NB4 (cell line): ENCODE measurements around the gene MED8.

Experiments used
- DNase-seq: peaks from one replicate; pipeline ENCODE4 v3.0.0; 2010; ENCODE audit warnings: low read depth
- H3K4me3 ChIP-seq: one replicate; pipeline ENCODE4 v1.5.1; 2011; ENCODE audit warnings: mild to moderate bottlenecking, low read depth, low read length, moderate library complexity
- MYC ChIP-seq: IDR thresholded peaks from 2 replicates; pipeline ENCODE4 v1.6.1; 2011; ENCODE audit warnings: low read depth, low read length
- POLR2A ChIP-seq: IDR thresholded peaks from 2 replicates; pipeline ENCODE4 v1.6.1; 2011; ENCODE audit warnings: mild to moderate bottlenecking; ENCODE audit not compliant: insufficient read length; ENCODE audit errors: extremely low read depth
- TF ChIP-seq, protein P1 (sequence below): IDR thresholded peaks from one replicate; pipeline ENCODE4 v1.5.1; 2012; ENCODE audit warnings: low read depth, low read length
- TF ChIP-seq, protein P2 (sequence below): IDR thresholded peaks from 2 replicates; pipeline ENCODE4 v1.6.1; 2011; ENCODE audit warnings: low read depth, low read length

Gene MED8

DNA sequence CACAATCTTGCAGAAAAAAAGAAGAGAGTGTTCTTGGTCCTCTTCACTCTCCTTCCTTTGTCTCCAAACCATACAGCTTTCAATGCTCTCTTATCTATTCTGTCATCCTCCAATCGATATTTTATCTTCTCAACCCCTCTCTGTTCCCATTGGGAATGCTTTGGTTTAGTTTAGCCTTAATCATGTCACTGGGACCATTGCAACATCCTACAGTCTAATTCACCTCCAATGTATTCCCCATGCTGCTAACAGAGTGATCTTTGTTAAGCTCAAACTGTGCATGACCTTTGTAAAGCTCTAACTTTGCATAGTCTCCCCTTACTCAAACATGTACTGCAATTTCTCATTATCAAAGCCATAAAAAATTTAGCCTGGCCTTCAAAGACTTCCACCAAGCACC is 49.0 kb downstream of the MED8 start:
- H3K4me3 ChIP-seq, result no peak overlapping the region
- no peak for DNase-seq
- TF ChIP-seq, protein P1, sequence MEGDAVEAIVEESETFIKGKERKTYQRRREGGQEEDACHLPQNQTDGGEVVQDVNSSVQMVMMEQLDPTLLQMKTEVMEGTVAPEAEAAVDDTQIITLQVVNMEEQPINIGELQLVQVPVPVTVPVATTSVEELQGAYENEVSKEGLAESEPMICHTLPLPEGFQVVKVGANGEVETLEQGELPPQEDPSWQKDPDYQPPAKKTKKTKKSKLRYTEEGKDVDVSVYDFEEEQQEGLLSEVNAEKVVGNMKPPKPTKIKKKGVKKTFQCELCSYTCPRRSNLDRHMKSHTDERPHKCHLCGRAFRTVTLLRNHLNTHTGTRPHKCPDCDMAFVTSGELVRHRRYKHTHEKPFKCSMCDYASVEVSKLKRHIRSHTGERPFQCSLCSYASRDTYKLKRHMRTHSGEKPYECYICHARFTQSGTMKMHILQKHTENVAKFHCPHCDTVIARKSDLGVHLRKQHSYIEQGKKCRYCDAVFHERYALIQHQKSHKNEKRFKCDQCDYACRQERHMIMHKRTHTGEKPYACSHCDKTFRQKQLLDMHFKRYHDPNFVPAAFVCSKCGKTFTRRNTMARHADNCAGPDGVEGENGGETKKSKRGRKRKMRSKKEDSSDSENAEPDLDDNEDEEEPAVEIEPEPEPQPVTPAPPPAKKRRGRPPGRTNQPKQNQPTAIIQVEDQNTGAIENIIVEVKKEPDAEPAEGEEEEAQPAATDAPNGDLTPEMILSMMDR, result no peak
- TF ChIP-seq MYC (no peak), POLR2A (no peak)
- TF ChIP-seq, protein P2, sequence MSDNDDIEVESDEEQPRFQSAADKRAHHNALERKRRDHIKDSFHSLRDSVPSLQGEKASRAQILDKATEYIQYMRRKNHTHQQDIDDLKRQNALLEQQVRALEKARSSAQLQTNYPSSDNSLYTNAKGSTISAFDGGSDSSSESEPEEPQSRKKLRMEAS, result no peak

DNA sequence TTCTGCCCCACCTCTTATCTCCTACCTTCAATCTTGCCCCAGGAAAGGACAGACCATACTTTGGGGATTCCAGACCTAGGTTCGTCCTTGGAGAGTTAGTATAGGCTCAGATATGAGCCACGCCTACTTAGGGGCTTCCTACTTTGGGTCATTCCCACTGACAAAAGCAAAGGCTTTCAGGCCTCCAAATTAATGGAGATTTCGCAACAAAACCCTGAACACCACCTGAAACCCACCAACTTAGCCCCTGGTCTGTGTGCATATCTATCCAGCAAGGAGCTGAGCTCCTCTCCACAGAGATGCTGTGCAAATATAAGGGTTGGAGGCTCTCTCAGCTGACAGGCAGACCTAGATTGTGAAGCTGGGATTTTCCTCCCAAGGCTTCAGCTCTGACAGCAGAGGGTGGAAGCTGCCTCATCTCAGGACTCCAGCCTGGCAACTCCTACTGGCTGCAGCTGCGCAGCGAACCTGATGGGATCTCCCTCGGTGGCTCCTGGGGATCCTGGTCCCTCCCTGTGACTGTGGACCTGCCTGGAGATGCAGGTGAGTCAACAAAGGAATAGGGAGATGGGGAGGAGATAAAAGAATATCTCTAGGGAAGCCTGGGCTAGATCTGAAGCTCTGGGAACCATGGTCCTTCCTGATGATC is 49.9 kb downstream of the MED8 start:
- TF ChIP-seq MYC (no peak), POLR2A (no peak)
- TF ChIP-seq, protein P1, result no peak
- TF ChIP-seq, protein P2, result no peak
- H3K4me3 ChIP-seq, result no peak overlapping the region
- no peak for DNase-seq

DNA sequence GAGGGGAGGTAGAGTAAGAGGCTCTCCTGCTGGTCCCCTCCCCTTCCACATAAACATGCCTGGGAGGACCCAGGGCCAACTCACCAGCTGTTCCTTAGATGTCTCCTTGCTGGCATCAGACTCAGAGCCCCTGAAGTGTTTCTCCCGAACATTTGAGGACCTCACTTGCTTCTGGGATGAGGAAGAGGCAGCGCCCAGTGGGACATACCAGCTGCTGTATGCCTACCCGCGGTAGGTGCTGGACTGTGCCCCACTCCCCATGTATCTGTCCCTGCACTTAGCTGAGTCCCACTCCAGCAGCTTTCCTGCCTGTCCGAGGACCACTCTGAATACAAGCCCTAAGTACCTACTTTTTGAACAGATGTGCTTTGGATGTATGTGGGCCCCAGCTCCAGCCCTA is 51.6 kb downstream of the MED8 start:
- TF ChIP-seq, protein P1, result no peak
- TF ChIP-seq POLR2A (no peak), MYC (no peak)
- TF ChIP-seq, protein P2, result no peak
- no peak for DNase-seq
- no peak overlapping the region for H3K4me3 ChIP-seq

DNA sequence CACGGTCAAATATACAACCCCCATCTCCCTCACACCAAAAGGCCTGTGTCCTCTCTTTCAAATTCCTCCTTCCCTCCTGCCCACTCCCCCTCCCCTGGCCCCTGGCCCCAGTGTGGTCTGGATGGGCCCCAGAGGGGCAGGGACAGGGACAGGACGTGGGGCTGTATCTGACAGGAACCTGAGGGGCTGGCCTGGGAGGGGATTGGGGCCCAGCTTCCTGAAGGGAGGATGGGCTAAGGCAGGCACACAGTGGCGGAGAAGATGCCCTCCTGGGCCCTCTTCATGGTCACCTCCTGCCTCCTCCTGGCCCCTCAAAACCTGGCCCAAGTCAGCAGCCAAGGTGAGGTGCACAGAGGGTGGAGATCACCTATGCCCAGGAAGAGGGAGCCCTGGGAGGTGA is 52.0 kb downstream of the MED8 start, which contains the start of gene MPL:
Gene MPL, plus strand, starts transcription at position 231 of the 400 bp plus-strand sequence. Its CDS starts 31 bp downstream, at position 262.
- H3K4me3 ChIP-seq, result no peak within 1 kb of the TSS
- no peak for DNase-seq
- TF ChIP-seq, protein P2, result no peak
- TF ChIP-seq, protein P1, result no peak
- no peak for TF ChIP-seq MYC
- TF ChIP-seq POLR2A, result no peak

DNA sequence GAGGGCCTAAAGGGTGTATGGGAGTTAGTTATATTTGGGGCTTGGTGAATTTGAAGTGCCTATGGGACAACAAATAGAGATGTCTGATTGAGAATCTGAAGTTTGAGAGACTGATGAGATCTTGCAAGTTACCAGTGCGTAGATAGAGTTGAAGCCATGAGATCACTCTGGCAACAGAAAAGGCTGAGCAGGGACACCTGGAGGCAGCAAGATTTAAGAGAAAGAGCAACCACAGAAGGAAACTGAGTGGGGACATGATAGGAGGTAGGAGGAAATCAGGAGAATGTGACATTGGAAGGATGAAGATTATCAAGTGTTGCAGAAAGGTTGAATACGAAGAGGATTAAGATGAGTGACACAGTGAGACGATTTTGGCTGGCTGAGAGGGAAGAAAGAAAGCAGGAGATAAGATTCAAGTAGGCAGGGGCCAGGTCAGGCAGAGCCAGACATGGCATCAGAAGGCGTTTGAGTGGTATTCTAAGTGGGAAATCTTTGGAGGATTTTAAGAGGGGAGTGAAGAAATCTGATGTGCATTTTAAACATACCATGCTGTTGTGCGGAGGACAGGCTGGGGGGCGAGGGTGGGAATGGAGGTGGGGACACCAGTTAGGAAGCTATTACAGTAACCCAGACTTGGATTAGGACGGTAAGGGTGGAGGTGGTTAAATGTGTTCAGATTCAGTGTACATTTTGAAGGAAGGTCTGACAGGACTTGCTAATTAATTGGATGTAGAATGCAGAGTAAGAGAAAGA is 55.0 kb downstream of the MED8 start:
- no peak for DNase-seq
- TF ChIP-seq MYC, result no peak
- TF ChIP-seq, protein P2, result no peak
- TF ChIP-seq, protein P1, result no peak
- H3K4me3 ChIP-seq, result no peak overlapping the region
